WTC11 (cell line): Measurements from ENCODE around the gene AGTR1. TPM values are rescaled to one million over a fixed set of nuclear protein-coding genes. Genes with fewer than 3 reads are reported as not detected.

Experiments
- ATAC-seq: fragments of 200-7000 bp; cut with Tn5 transposase; 2 replicates; pipeline ENCODE4 v1.10.0; 2021; ENCODE audit warnings: mild to moderate bottlenecking, moderate library complexity
- CTCF ChIA-PET: fragments of 300-600 bp; sonication (Branson Sonifier 250); formaldehyde crosslinking; loops from one replicate; lab custom pipeline; 2021; ENCODE audit warnings: antibody characterized with exemption; lab: Charles Lee
- POLR2A ChIA-PET: fragments of 350-600 bp; sonication (Branson Sonifier 250); formaldehyde crosslinking; loops from one replicate; lab custom pipeline; 2021; ENCODE audit warnings: antibody characterized with exemption; lab: Charles Lee
- DNase-seq: peaks from one replicate; pipeline ENCODE4 v3.0.0; 2021; ENCODE audit warnings: low spot score
- H3K27ac Mint-ChIP-seq: 2 replicates; pipeline ENCODE4 v1.8.0; 2021; ENCODE audit warnings: mixed read lengths
- H3K27me3 Mint-ChIP-seq: 2 replicates; pipeline ENCODE4 v1.8.0; 2021; ENCODE audit warnings: low read depth, mild to moderate bottlenecking, moderate library complexity, mixed read lengths
- H3K36me3 Mint-ChIP-seq: 2 replicates; pipeline ENCODE4 v1.8.0; 2021; ENCODE audit warnings: mixed read lengths
- H3K4me1 Mint-ChIP-seq: 2 replicates; pipeline ENCODE4 v1.8.0; 2022; ENCODE audit warnings: mixed read lengths
- H3K4me3 Mint-ChIP-seq: 2 replicates; pipeline ENCODE4 v1.8.0; 2021; ENCODE audit warnings: mild to moderate bottlenecking, moderate library complexity, mixed read lengths
- H3K9me3 Mint-ChIP-seq: 2 replicates; pipeline ENCODE4 v1.8.0; 2021; ENCODE audit warnings: mixed read lengths
- ESRRA ChIP-seq: sonication (generic); formaldehyde crosslinking; IDR thresholded peaks from 2 replicates; pipeline ENCODE4 v1.8.1; 2022; ENCODE audit warnings: mild to moderate bottlenecking, missing genetic modification reagents, borderline replicate concordance
- GABPB1 ChIP-seq: sonication (generic); formaldehyde crosslinking; IDR thresholded peaks from 2 replicates; pipeline ENCODE4 v1.8.1; 2023; ENCODE audit warnings: mild to moderate bottlenecking, missing genetic modification reagents
- IRF2 ChIP-seq: sonication (generic); formaldehyde crosslinking; IDR thresholded peaks from 2 replicates; pipeline ENCODE4 v1.8.0; 2022; ENCODE audit warnings: low read depth, missing genetic modification reagents, borderline replicate concordance
- MYBL2 ChIP-seq: sonication (generic); formaldehyde crosslinking; IDR thresholded peaks from 2 replicates; pipeline ENCODE4 v1.8.1; 2023; ENCODE audit warnings: mild to moderate bottlenecking, moderate library complexity, missing genetic modification reagents
- NR2C2 ChIP-seq: sonication (generic); formaldehyde crosslinking; IDR thresholded peaks from 2 replicates; pipeline ENCODE4 v1.8.0; 2022; ENCODE audit warnings: mild to moderate bottlenecking, missing genetic modification reagents
- total RNA-seq: library from RNA; stranded (reverse); gene quantifications from 3 replicates; pipeline ENCODE4 v1.2.3, GENCODE V29; 2021
- TF ChIP-seq, protein P1 (sequence below): fragments of 250-450 bp; sonication (Bioruptor Pico); IDR thresholded peaks from 2 replicates; pipeline ENCODE4 v1.8.0; 2021; ENCODE audit warnings: mild to moderate bottlenecking
- TF ChIP-seq, protein P2 (sequence below): sonication (generic); formaldehyde crosslinking; IDR thresholded peaks from 2 replicates; pipeline ENCODE4 v1.8.1; 2022; ENCODE audit warnings: missing genetic modification reagents, borderline replicate concordance
- TF ChIP-seq, protein P3 (sequence below): fragments of 250-450 bp; sonication (Bioruptor Pico); conservative IDR thresholded peaks from 2 replicates; pipeline ENCODE4 v1.9.0; 2021; ENCODE audit warnings: mild to moderate bottlenecking
- TF ChIP-seq, protein P4 (sequence below): sonication (generic); formaldehyde crosslinking; IDR thresholded peaks from 2 replicates; pipeline ENCODE4 v1.8.1; 2022; ENCODE audit warnings: mild to moderate bottlenecking, moderate library complexity, missing genetic modification reagents
- TF ChIP-seq, protein P5 (sequence below): sonication (generic); formaldehyde crosslinking; IDR thresholded peaks from 2 replicates; pipeline ENCODE4 v1.8.1; 2023; ENCODE audit warnings: mild to moderate bottlenecking, moderate library complexity, missing genetic modification reagents
- TF ChIP-seq, protein P6 (sequence below): sonication (generic); formaldehyde crosslinking; IDR thresholded peaks from 2 replicates; pipeline ENCODE4 v1.8.1; 2022; ENCODE audit warnings: low read depth, mild to moderate bottlenecking, moderate library complexity, missing genetic modification reagents, borderline replicate concordance
- TF ChIP-seq, protein P7 (sequence below): sonication (generic); formaldehyde crosslinking; conservative IDR thresholded peaks from 2 replicates; pipeline ENCODE4 v1.8.1; 2023; ENCODE audit warnings: mild to moderate bottlenecking, low read depth, missing genetic modification reagents, moderate library complexity
- TF ChIP-seq, protein P8 (sequence below): sonication (generic); formaldehyde crosslinking; IDR thresholded peaks from 2 replicates; pipeline ENCODE4 v1.8.1; 2023; ENCODE audit warnings: mild to moderate bottlenecking, missing genetic modification reagents, moderate library complexity
- TF ChIP-seq, protein P9 (sequence below): sonication (generic); formaldehyde crosslinking; IDR thresholded peaks from 2 replicates; pipeline ENCODE4 v1.8.1; 2023; ENCODE audit warnings: mild to moderate bottlenecking, missing genetic modification reagents

Gene AGTR1
- total RNA-seq, 1 experiment from 2014 or later: 0.13 TPM

DNA sequence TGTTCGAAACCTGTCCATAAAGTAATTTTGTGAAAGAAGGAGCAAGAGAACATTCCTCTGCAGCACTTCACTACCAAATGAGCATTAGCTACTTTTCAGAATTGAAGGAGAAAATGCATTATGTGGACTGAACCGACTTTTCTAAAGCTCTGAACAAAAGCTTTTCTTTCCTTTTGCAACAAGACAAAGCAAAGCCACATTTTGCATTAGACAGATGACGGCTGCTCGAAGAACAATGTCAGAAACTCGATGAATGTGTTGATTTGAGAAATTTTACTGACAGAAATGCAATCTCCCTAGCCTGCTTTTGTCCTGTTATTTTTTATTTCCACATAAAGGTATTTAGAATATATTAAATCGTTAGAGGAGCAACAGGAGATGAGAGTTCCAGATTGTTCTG is 44.4 kb downstream of the AGTR1 start (continued):
- TF ChIP-seq, protein P1, sequence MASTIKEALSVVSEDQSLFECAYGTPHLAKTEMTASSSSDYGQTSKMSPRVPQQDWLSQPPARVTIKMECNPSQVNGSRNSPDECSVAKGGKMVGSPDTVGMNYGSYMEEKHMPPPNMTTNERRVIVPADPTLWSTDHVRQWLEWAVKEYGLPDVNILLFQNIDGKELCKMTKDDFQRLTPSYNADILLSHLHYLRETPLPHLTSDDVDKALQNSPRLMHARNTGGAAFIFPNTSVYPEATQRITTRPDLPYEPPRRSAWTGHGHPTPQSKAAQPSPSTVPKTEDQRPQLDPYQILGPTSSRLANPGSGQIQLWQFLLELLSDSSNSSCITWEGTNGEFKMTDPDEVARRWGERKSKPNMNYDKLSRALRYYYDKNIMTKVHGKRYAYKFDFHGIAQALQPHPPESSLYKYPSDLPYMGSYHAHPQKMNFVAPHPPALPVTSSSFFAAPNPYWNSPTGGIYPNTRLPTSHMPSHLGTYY: no peak
- TF ChIP-seq, all 79 proteins: peak for 0

DNA sequence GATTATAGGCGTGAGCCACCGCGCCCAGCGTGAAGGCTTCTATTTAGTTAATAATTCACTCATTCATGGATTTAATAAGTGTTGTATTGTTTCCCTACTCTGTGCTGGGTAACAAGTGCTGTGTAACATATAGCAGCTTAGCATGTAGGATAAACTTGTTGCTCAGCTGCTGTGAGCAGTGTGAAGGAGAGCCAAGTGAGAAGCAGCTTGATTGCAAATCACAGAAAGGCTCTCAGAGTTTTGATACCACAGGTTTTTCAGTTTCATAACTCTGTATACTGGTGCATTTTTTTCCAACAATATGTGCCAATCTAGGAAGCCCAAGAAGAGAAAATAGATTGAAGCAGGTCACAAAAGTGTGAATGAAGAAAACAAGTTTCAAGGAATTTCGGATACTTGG is 48.4 kb downstream of the AGTR1 start:
- ChIA-PET CTCF (no interaction called here), POLR2A (no interaction called here)
- no peak overlapping the region for H3K27ac Mint-ChIP-seq
- no peaks in the 10 kb centered on the region for H3K4me1 Mint-ChIP-seq
- no peaks in the 10 kb centered on the region for H3K27me3 Mint-ChIP-seq
- no peak overlapping the region for H3K4me3 Mint-ChIP-seq
- no peaks in the 10 kb centered on the region for H3K9me3 Mint-ChIP-seq
- TF ChIP-seq GABPB1 (CRISPR knock-in tag) (no peak), NR2C2 (CRISPR knock-in tag) (no peak), IRF2 (CRISPR knock-in tag) (no peak)
- TF ChIP-seq, protein P2, sequence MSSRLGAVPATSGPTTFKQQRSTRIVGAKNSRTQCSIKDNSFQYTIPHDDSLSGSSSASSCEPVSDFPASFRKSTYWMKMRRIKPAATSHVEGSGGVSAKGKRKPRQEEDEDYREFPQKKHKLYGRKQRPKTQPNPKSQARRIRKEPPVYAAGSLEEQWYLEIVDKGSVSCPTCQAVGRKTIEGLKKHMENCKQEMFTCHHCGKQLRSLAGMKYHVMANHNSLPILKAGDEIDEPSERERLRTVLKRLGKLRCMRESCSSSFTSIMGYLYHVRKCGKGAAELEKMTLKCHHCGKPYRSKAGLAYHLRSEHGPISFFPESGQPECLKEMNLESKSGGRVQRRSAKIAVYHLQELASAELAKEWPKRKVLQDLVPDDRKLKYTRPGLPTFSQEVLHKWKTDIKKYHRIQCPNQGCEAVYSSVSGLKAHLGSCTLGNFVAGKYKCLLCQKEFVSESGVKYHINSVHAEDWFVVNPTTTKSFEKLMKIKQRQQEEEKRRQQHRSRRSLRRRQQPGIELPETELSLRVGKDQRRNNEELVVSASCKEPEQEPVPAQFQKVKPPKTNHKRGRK (CRISPR knock-in tag): no peak
- TF ChIP-seq, protein P3, sequence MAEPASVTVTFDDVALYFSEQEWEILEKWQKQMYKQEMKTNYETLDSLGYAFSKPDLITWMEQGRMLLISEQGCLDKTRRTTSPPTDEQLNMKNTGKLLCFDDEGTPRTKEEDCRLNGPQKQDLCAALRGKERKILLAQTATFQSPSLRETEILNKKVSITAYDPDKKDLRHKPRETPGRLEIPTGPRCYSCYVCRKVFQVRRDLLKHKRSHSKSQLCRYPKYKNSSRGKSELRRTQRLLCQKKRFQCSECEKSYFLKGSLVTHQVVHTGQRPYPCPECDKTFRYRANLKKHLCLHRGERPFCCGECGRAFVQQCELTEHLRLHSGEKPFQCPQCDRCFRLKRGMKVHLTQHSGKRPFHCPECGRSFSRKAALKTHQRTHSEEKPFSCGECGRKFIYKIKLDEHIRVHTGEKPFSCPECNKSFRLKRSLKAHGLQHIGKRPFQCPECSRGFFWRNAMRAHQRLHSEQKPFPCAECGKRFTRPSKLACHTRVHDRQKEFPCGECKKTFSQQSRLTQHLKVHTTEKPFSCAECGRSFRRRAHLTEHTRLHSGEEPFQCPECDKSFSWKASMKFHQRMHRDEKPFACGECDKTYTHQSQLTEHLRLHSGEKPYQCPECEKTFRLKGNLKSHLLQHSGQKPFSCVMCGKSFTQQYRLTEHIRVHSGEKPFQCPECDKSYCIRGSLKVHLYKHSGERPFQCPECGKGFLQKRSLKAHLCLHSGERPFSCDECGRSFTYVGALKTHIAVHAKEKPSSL (CRISPR knock-in tag): no peak
- TF ChIP-seq, protein P4, sequence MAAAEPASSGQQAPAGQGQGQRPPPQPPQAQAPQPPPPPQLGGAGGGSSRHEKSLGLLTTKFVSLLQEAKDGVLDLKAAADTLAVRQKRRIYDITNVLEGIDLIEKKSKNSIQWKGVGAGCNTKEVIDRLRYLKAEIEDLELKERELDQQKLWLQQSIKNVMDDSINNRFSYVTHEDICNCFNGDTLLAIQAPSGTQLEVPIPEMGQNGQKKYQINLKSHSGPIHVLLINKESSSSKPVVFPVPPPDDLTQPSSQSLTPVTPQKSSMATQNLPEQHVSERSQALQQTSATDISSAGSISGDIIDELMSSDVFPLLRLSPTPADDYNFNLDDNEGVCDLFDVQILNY (CRISPR knock-in tag): no peak
- no peak for ATAC-seq
- H3K36me3 Mint-ChIP-seq: no peaks in the 10 kb centered on the region
- DNase-seq: no peak

DNA sequence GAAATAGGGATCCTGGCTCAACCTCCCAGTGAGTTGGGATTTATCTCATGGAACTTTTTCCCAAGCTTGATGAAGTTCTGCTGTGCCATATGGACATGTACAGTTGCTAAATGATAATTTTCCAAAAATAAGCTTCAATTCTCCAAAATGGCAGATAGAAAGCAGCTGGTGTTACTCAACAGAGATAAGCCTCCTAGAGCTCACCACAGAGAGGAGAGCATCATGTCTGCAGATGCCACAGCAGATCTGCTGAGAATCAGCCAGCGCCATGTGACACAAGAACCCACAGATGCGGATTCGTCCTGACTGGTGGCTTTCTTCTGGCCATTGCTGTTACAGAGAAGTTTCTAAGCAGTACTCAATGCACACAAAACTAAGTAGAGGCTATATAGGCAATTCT is 50.6 kb downstream of the AGTR1 start:
- Mint-ChIP-seq H3K4me3 (no peak overlapping the region), H3K27ac (no peak overlapping the region)
- TF ChIP-seq, protein P2 (CRISPR knock-in tag): no peak
- TF ChIP-seq, protein P5, sequence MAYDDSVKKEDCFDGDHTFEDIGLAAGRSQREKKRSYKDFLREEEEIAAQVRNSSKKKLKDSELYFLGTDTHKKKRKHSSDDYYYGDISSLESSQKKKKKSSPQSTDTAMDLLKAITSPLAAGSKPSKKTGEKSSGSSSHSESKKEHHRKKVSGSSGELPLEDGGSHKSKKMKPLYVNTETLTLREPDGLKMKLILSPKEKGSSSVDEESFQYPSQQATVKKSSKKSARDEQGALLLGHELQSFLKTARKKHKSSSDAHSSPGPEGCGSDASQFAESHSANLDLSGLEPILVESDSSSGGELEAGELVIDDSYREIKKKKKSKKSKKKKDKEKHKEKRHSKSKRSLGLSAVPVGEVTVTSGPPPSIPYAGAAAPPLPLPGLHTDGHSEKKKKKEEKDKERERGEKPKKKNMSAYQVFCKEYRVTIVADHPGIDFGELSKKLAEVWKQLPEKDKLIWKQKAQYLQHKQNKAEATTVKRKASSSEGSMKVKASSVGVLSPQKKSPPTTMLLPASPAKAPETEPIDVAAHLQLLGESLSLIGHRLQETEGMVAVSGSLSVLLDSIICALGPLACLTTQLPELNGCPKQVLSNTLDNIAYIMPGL (CRISPR knock-in tag): no peak
- TF ChIP-seq, protein P6, sequence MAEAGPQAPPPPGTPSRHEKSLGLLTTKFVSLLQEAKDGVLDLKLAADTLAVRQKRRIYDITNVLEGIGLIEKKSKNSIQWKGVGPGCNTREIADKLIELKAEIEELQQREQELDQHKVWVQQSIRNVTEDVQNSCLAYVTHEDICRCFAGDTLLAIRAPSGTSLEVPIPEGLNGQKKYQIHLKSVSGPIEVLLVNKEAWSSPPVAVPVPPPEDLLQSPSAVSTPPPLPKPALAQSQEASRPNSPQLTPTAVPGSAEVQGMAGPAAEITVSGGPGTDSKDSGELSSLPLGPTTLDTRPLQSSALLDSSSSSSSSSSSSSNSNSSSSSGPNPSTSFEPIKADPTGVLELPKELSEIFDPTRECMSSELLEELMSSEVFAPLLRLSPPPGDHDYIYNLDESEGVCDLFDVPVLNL: no peak
- TF ChIP-seq ESRRA (CRISPR knock-in tag) (no peak), MYBL2 (CRISPR knock-in tag) (no peak)
- TF ChIP-seq, protein P7, sequence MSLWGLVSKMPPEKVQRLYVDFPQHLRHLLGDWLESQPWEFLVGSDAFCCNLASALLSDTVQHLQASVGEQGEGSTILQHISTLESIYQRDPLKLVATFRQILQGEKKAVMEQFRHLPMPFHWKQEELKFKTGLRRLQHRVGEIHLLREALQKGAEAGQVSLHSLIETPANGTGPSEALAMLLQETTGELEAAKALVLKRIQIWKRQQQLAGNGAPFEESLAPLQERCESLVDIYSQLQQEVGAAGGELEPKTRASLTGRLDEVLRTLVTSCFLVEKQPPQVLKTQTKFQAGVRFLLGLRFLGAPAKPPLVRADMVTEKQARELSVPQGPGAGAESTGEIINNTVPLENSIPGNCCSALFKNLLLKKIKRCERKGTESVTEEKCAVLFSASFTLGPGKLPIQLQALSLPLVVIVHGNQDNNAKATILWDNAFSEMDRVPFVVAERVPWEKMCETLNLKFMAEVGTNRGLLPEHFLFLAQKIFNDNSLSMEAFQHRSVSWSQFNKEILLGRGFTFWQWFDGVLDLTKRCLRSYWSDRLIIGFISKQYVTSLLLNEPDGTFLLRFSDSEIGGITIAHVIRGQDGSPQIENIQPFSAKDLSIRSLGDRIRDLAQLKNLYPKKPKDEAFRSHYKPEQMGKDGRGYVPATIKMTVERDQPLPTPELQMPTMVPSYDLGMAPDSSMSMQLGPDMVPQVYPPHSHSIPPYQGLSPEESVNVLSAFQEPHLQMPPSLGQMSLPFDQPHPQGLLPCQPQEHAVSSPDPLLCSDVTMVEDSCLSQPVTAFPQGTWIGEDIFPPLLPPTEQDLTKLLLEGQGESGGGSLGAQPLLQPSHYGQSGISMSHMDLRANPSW (CRISPR knock-in tag): no peak
- TF ChIP-seq, protein P8, sequence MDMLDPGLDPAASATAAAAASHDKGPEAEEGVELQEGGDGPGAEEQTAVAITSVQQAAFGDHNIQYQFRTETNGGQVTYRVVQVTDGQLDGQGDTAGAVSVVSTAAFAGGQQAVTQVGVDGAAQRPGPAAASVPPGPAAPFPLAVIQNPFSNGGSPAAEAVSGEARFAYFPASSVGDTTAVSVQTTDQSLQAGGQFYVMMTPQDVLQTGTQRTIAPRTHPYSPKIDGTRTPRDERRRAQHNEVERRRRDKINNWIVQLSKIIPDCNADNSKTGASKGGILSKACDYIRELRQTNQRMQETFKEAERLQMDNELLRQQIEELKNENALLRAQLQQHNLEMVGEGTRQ (CRISPR knock-in tag): no peak
- TF ChIP-seq, protein P9, sequence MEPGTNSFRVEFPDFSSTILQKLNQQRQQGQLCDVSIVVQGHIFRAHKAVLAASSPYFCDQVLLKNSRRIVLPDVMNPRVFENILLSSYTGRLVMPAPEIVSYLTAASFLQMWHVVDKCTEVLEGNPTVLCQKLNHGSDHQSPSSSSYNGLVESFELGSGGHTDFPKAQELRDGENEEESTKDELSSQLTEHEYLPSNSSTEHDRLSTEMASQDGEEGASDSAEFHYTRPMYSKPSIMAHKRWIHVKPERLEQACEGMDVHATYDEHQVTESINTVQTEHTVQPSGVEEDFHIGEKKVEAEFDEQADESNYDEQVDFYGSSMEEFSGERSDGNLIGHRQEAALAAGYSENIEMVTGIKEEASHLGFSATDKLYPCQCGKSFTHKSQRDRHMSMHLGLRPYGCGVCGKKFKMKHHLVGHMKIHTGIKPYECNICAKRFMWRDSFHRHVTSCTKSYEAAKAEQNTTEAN (CRISPR knock-in tag): no peak

More for the DNA sequence above, 50.6 kb downstream of the AGTR1 start:
- ChIA-PET CTCF (no interaction called here), POLR2A (interaction anchor here (0.5 kb wide), 1 partner anchor 74 kb away, joined by 3 read pairs; no protein-coding TSS in a partner anchor)
- Mint-ChIP-seq H3K27me3 (no peaks in the 10 kb centered on the region), H3K9me3 (no peaks in the 10 kb centered on the region), H3K4me1 (no peaks in the 10 kb centered on the region), H3K36me3 (no peaks in the 10 kb centered on the region)
- no peak for ATAC-seq
- DNase-seq: no peak
